RPMI7951 (cell line): ENCODE results near the gene DDX55. TPM values are rescaled to one million over a fixed set of nuclear protein-coding genes. Genes with fewer than 3 reads are reported as not detected.
A peak's percentile ranks its signal among the peaks of the same experiment; 100 is the strongest.

ENCODE experiments used
- DNase-seq: peaks from one replicate; pipeline ENCODE4 v3.0.0-alpha.2; 2012; ENCODE audit warnings: low read depth
- total RNA-seq: library from RNA; depleted of rRNA; stranded (reverse); fragments of >200 nt; shearing (Covaris generic); gene quantifications from 2 replicates; pipeline ENCODE4 v1.2.3, GENCODE V29; 2014

The DDX55 gene
- total RNA-seq, 1 experiment from 2014 or later = 19.0 TPM

- DNase-seq = no peak
These were observed 6.3 kb downstream of the DDX55 start for GRCh38 chr12:123608182-123608581.

GRCh38 chr12:123614110-123614509 lies 12.2 kb downstream of the DDX55 start:
- DNase-seq = no peak

GRCh38 chr12:123614531-123614930 lies 12.6 kb downstream of the DDX55 start:
- peak; percentile 87 for DNase-seq

- DNase-seq = no peak
These were observed 15.2 kb downstream of the DDX55 start for GRCh38 chr12:123617144-123617543.

- no peak for DNase-seq
These were observed 15.7 kb downstream of the DDX55 start for GRCh38 chr12:123617580-123617979.

- no peak for DNase-seq
These were observed 19.2 kb downstream of the DDX55 start for GRCh38 chr12:123621101-123621500.

- DNase-seq = no peak
These were observed 20.0 kb downstream of the DDX55 start for GRCh38 chr12:123621619-123622530.

- DNase-seq = peak; percentile 94
These were observed 31.7 kb downstream of the DDX55 start, which contains the start of the genes EIF2B1 and GTF2H3 for GRCh38 chr12:123633379-123634141. EIF2B1 (minus strand) TSS chr12:123633686; CDS start chr12:123633557, 129 bp downstream. GTF2H3 (plus strand) TSS chr12:123633829; CDS start chr12:123633860, 31 bp downstream.

- DNase-seq = no peak
These were observed 32.3 kb downstream of the DDX55 start for GRCh38 chr12:123634142-123634561.

- no peak for DNase-seq
These were observed 42.0 kb downstream of the DDX55 start for GRCh38 chr12:123643911-123644310.

- no peak for DNase-seq
These were observed 43.5 kb downstream of the DDX55 start for GRCh38 chr12:123645380-123645779.

GRCh38 chr12:123645878-123646277 lies 44.0 kb downstream of the DDX55 start:
- DNase-seq = no peak

GRCh38 chr12:123648401-123648800 lies 46.5 kb downstream of the DDX55 start:
- no peak for DNase-seq

GRCh38 chr12:123654129-123654701 lies 52.3 kb downstream of the DDX55 start:
- DNase-seq = no peak

GRCh38 chr12:123655420-123655819 lies 53.5 kb downstream of the DDX55 start:
- no peak for DNase-seq

GRCh38 chr12:123656392-123656791 lies 54.5 kb downstream of the DDX55 start:
- no peak for DNase-seq

GRCh38 chr12:123657211-123657610 lies 55.3 kb downstream of the DDX55 start:
- no peak for DNase-seq

- DNase-seq = peak; percentile 75
These were observed 58.3 kb downstream of the DDX55 start for GRCh38 chr12:123659996-123660727.

GRCh38 chr12:123667771-123668170 lies 65.9 kb downstream of the DDX55 start:
- DNase-seq = no peak
